ENCODE measurements around the gene NR3C2. TPM values are rescaled to one million over a fixed set of nuclear protein-coding genes. Genes with fewer than 3 reads are reported as not detected.

Gene NR3C2
- total RNA-seq, 1 donor from 2014 or later: 2.5 TPM

- Histone ChIP-seq H2AFZ (ENCODE audit: low read depth, low read length) (no peak overlapping the region), H3K9me3 (ENCODE audit: insufficient read depth, low read depth, low read length) (no peaks in the 10 kb centered on the region), H3K4me1 (ENCODE audit: insufficient read depth, low read length) (no peaks in the 10 kb centered on the region), H3K4me3 (ENCODE audit: insufficient read depth, low read depth, low read length) (no peak overlapping the region), H3K27ac (ENCODE audit: low read depth, low read length) (no peak overlapping the region), H3K36me3 (ENCODE audit: insufficient read depth, low read length) (no peaks in the 10 kb centered on the region), H3K79me2 (ENCODE audit: insufficient read depth, low read length) (no peaks in the 10 kb centered on the region), H3K9ac (ENCODE audit: low read length) (no peak overlapping the region), H3K4me2 (ENCODE audit: low read length) (no peak overlapping the region), H3K27me3 (ENCODE audit: insufficient read depth, low read length) (no peaks in the 10 kb centered on the region), H4K20me1 (ENCODE audit: insufficient read depth, low read length) (no peaks in the 10 kb centered on the region)
- Mint-ChIP-seq H3K27ac (ENCODE audit: unreplicated experiment) (no peak overlapping the region), H3K4me1 (ENCODE audit: low read depth, unreplicated experiment) (no peaks in the 10 kb centered on the region), H3K27me3 (ENCODE audit: low read depth, unreplicated experiment) (no peaks in the 10 kb centered on the region), H3K9me3 (ENCODE audit: unreplicated experiment) (no peaks in the 10 kb centered on the region), H3K4me3 (ENCODE audit: unreplicated experiment) (no peak overlapping the region), H3K36me3 (ENCODE audit: low read depth, unreplicated experiment) (no peaks in the 10 kb centered on the region)
- no peak for DNase-seq (ENCODE audit: low read depth)
- FAIRE-seq: no peak
- TF ChIP-seq EZH2 (IDR thresholded peaks at IDR 0.05; ENCODE audit: insufficient read depth, low read length) (no peak), CTCF (IDR thresholded peaks at IDR 0.05; ENCODE audit: insufficient read depth, low read depth, low read length) (no peak)
These were observed 76.0 kb downstream of the NR3C2 start for GRCh38 chr4:148366251-148366650.

GRCh38 chr4:148364525-148364924 is 77.7 kb downstream of the NR3C2 start:
- Histone ChIP-seq H3K27ac (ENCODE audit: low read depth, low read length) (no peak overlapping the region), H3K9me3 (ENCODE audit: insufficient read depth, low read depth, low read length) (no peaks in the 10 kb centered on the region), H4K20me1 (ENCODE audit: insufficient read depth, low read length) (no peaks in the 10 kb centered on the region), H3K36me3 (ENCODE audit: insufficient read depth, low read length) (no peaks in the 10 kb centered on the region), H3K27me3 (ENCODE audit: insufficient read depth, low read length) (no peaks in the 10 kb centered on the region), H3K9ac (ENCODE audit: low read length) (no peak overlapping the region), H3K4me2 (ENCODE audit: low read length) (no peak overlapping the region), H2AFZ (ENCODE audit: low read depth, low read length) (no peak overlapping the region), H3K79me2 (ENCODE audit: insufficient read depth, low read length) (no peaks in the 10 kb centered on the region), H3K4me1 (ENCODE audit: insufficient read depth, low read length) (no peaks in the 10 kb centered on the region), H3K4me3 (ENCODE audit: insufficient read depth, low read depth, low read length) (no peak overlapping the region)
- Mint-ChIP-seq H3K4me1 (ENCODE audit: low read depth, unreplicated experiment) (no peaks in the 10 kb centered on the region), H3K9me3 (ENCODE audit: unreplicated experiment) (no peaks in the 10 kb centered on the region), H3K36me3 (ENCODE audit: low read depth, unreplicated experiment) (no peaks in the 10 kb centered on the region), H3K4me3 (ENCODE audit: unreplicated experiment) (no peak overlapping the region), H3K27ac (ENCODE audit: unreplicated experiment) (no peak overlapping the region), H3K27me3 (ENCODE audit: low read depth, unreplicated experiment) (no peaks in the 10 kb centered on the region)
- FAIRE-seq (no peak), DNase-seq (ENCODE audit: low read depth) (no peak)
- TF ChIP-seq EZH2 (IDR thresholded peaks at IDR 0.05; ENCODE audit: insufficient read depth, low read length) (no peak), CTCF (IDR thresholded peaks at IDR 0.05; ENCODE audit: insufficient read depth, low read depth, low read length) (no peak)

GRCh38 chr4:148359769-148360168 is 82.4 kb downstream of the NR3C2 start:
- H3K36me3 ChIP-seq (ENCODE audit: insufficient read depth, low read length): no peaks in the 10 kb centered on the region
- H2AFZ ChIP-seq (ENCODE audit: low read depth, low read length): no peak overlapping the region
- H3K79me2 ChIP-seq (ENCODE audit: insufficient read depth, low read length): no peaks in the 10 kb centered on the region
- H3K27ac ChIP-seq (ENCODE audit: low read depth, low read length): no peak overlapping the region
- Mint-ChIP-seq H3K4me3 (ENCODE audit: unreplicated experiment) (no peak overlapping the region), H3K27me3 (ENCODE audit: low read depth, unreplicated experiment) (no peaks in the 10 kb centered on the region), H3K36me3 (ENCODE audit: low read depth, unreplicated experiment) (no peaks in the 10 kb centered on the region), H3K4me1 (ENCODE audit: low read depth, unreplicated experiment) (no peaks in the 10 kb centered on the region), H3K27ac (ENCODE audit: unreplicated experiment) (no peak overlapping the region), H3K9me3 (ENCODE audit: unreplicated experiment) (no peaks in the 10 kb centered on the region)
- no peak overlapping the region for H3K4me3 ChIP-seq (ENCODE audit: insufficient read depth, low read depth, low read length)
- H3K4me2 ChIP-seq (ENCODE audit: low read length): no peak overlapping the region
- TF ChIP-seq CTCF (IDR thresholded peaks at IDR 0.05; ENCODE audit: insufficient read depth, low read depth, low read length) (no peak), EZH2 (IDR thresholded peaks at IDR 0.05; ENCODE audit: insufficient read depth, low read length) (no peak)
- H3K4me1 ChIP-seq (ENCODE audit: insufficient read depth, low read length): no peaks in the 10 kb centered on the region
- DNase-seq (ENCODE audit: low read depth): no peak
- no peak for FAIRE-seq
- no peaks in the 10 kb centered on the region for H3K9me3 ChIP-seq (ENCODE audit: insufficient read depth, low read depth, low read length)
- no peak overlapping the region for H3K9ac ChIP-seq (ENCODE audit: low read length)
- no peaks in the 10 kb centered on the region for H4K20me1 ChIP-seq (ENCODE audit: insufficient read depth, low read length)
- H3K27me3 ChIP-seq (ENCODE audit: insufficient read depth, low read length): no peaks in the 10 kb centered on the region
